HG03460 (cell line): Measurements from ENCODE around the gene MARCOL.

ENCODE experiments used
- ATAC-seq: cut with Tn5 transposase; IDR thresholded peaks from one replicate; pipeline ENCODE4 v1.9.1; 2021; ENCODE audit not compliant: unreplicated experiment

The MARCOL gene, protein sequence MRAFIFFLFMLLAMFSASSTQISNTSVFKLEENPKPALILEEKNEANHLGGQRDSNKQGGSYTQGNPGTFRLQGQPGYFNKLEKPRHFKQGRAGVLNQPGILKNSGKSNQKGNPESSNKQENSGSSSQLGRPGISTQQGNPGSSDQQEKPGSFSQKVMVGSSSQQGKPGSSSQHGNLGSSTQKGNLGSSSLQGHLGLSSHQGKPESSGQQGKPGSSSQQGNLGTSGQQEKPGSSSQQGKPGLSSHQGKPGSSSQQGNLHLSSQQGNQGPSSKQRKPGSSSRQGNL

GRCh38 chr5:148238418-148238794, at the start of gene MARCOL:
TSS of gene MARCOL (plus strand) at chr5:148238525. CDS start at chr5:148238598, 73 bp downstream.
- no peak for ATAC-seq

- no peak for ATAC-seq
These were observed 47.3 kb upstream of the MARCOL start for GRCh38 chr5:148191010-148191409.

DNA sequence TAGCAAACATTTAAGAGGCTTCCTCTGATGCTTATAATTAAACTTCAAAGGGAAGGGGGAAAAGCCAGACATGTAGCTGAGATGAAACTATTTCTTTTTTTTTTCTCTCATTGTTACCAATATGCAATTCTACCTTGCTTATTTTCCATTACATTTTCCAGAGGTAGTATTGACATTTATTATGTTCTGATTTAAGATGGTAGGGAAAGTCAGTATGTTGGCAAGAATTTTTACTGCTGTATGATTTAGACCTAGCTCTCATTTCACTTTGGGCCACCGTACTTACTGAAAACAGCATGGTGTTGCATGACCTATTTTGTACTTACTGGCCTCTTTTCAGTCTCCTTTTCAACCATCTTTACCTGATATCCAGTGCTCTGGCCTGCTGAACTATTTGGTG, 45.1 kb upstream of the MARCOL start:
- no peak for ATAC-seq

DNA sequence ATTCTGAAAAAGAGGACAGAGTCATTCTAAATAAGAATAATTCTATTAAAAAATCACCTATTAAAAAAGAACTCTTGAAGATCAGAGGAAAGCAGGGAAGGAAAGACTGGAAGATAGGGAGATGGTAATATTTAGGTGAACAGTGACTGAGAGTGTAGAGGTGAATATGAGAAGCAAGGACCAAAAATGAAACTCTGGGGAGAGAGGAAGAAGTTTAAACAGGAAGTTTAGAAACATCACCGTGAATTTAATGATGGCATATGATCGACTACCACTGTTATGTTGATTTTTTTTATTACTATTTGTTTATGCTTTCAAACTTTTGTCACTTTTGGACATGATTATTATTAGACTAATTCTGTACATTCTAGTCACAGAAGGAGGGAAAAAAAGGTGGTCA, 37.2 kb upstream of the MARCOL start:
- no peak for ATAC-seq

GRCh38 chr5:148202531-148203203, 35.7 kb upstream of the MARCOL start, which contains the start of gene SPINK6:
TSS of gene SPINK6 (plus strand) at chr5:148203042. CDS start at chr5:148203097, 55 bp downstream.
- no peak for ATAC-seq

- no peak for ATAC-seq
These were observed 33.1 kb upstream of the MARCOL start for GRCh38 chr5:148205044-148205806.

GRCh38 chr5:148205865-148206264, 32.5 kb upstream of the MARCOL start:
- no peak for ATAC-seq

DNA sequence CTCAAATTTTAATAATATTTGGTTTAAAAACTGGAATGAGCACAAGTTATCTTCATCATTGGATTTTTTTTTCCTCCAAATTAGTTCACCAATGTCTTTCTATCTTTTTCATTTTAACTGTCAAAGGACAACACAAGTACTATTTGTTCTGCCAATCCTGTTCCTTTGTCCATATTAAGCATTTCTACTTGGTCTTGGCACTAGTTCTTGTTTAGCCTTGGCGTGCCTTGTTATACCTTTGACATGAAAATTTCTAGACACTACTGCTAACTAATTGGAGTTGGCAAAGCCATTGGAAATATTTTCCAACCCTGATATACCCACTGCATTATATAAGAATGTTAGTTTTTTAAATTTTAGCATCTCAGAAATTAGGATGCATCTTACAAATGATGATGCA, 31.7 kb upstream of the MARCOL start:
- ATAC-seq = no peak

DNA sequence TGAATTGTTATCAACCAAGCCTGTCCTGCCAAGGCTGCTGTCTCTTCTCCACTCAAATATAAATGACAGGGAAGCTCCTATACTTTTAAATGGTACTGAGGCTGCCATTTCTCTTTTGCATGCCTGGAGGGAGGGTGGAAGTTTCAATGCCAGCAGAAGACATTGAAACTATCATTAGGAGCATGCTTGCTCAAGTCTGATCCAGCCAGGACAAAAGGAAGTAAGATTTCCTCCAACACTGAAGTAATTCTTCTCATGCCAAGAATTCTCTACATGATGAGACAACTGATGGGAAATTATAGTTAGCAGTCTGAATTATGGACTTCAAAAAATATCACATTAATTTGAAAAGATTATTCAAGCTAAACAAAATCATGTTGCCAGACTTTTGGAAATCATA, 30.1 kb upstream of the MARCOL start:
- ATAC-seq = no peak

- no peak for ATAC-seq
These were observed 29.1 kb upstream of the MARCOL start for GRCh38 chr5:148209151-148209770.

DNA sequence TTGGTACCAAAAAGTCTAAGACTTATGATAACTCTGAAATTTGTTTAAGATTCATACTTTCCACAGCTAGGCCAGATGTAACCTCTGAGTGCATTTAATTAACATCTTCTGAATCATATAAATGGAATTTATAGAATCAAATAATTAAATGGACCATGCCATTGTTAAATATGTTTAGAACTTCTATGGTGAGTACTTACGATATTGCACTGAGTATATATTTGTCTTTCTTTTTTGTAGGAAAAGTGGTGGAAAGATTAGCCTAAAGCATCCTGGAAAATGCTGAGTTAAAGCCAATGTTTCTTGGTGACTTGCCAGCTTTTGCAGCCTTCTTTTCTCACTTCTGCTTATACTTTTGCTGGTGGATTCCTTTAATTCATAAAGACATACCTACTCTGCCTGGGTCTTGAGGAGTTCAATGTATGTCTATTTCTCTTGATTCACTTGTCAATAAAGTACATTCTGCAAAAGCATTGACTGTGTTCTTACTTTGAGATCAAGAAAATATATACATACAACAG, 23.6 kb upstream of the MARCOL start:
- no peak for ATAC-seq

GRCh38 chr5:148221508-148221907, 16.8 kb upstream of the MARCOL start:
- ATAC-seq = no peak

DNA sequence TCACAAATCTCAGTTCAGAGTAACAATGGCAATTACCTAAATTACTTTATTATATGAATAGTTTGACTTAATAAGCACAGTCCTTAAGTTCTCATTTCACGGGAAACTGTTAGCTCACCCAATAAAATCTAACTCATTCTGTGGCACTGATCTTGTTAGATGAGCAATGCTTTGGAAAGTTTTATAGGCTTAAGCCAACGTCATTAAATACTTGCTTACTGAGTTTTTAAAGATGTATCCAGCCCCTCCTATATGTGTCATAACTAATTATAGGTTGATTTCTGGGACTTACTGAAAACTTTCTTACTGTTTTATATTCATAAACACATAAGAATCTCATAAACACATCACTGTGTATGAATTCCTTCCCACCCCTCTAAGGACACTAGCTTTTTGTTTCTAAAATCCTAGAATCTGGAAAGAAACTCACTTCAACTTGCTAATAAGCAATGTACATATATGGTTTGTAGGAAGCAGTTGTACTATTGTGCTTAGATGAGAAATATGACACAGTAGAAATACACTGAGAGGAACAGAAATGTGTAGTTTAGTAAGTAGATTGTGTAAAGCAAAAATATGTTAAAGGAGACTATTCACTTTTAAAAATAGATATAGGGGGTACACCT, 14.1 kb upstream of the MARCOL start:
- no peak for ATAC-seq

- ATAC-seq = no peak
These were observed 9.8 kb upstream of the MARCOL start for GRCh38 chr5:148228392-148228984.

DNA sequence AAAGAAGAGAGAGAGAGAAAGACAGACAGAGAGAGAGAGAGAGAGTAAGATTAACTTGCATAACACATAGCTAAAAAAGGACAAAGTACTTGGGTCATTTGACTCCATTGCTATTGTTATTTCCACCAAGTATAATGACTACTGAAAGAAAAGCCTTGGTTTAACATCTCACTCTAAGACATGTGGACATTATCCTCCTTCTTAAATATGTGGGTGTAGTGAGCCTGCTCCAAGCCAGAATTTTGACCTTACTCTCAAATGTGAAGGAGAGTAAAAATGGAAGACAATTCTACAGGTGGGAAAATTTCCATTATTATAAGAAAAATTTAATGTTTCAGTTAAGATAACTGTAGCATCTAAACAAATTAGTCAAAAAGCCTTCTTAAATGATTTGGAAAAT, 8.5 kb upstream of the MARCOL start:
- ATAC-seq = no peak

DNA sequence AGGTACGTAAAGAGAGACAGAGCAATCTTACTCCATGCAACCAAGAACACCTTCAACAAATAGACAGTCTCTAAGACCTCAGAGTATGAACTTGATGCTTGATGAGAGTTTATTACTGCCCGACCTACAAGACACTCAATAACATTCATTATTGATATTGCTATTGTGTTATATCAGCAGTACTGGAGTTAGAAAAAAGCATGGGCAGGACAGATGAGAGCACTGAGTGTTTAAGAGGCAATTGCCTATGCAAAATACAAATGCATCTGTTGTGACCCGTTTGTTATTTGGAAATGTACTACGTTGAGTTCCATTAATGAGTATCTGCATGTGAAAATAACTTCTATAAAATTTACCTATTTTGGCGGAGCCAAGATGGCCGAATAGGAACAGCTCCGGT, 8.1 kb upstream of the MARCOL start:
- no peak for ATAC-seq

GRCh38 chr5:148237785-148238417, 424 bp upstream of the MARCOL start:
- ATAC-seq = no peak

GRCh38 chr5:148248894-148249293, 10.6 kb downstream of the MARCOL start:
- no peak for ATAC-seq

GRCh38 chr5:148255456-148255855, 17.1 kb downstream of the MARCOL start:
- no peak for ATAC-seq

DNA sequence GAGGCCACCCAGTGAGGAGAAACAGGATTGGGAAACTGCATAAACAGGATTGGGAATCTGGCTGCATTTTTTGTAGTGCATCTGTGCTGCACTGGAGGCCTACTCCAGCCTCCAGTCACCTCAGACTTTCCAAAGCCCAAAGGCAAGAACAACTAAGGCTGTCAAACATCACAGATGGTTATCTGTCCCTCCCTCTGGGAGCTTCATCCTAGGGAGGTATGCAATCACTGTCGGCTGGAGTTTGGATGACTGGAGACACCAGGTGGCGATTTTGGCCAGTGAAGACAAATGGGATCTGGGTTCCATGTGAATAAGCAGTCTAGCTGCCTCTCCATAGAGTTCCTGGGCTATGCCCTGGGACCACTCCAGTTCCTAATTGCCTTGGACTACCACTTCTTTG, 21.0 kb downstream of the MARCOL start:
- no peak for ATAC-seq
